Smooth muscle cell (in vitro differentiated cells): ENCODE results near the gene FCRL3. TPM values are rescaled to one million over a fixed set of nuclear protein-coding genes. Genes with fewer than 3 reads are reported as not detected.

Experiments
- DNase-seq: peaks from one replicate; lab custom pipeline; 2025; ENCODE audit not compliant: unreplicated experiment; lab: John Stamatoyannopoulos, UW
- H2AFZ ChIP-seq: fragments of 200-600 bp; sonication (generic); 2 replicates; pipeline ENCODE4 v1.6.0; 2016; ENCODE audit warnings: antibody characterized with exemption, low read depth, mild to moderate bottlenecking
- H3F3A ChIP-seq: fragments of 200-600 bp; sonication (generic); 2 replicates; pipeline ENCODE4 v1.6.0; 2017; ENCODE audit warnings: antibody characterized with exemption, low read depth
- H3K27ac ChIP-seq: fragments of 200-600 bp; sonication (generic); 2 replicates; pipeline ENCODE4 v1.5.1; 2016; ENCODE audit warnings: low read depth, mild to moderate bottlenecking
- H3K27me3 ChIP-seq: fragments of 200-600 bp; sonication (generic); 2 replicates; pipeline ENCODE4 v1.6.1; 2016; ENCODE audit warnings: low read depth, mild to moderate bottlenecking
- H3K36me3 ChIP-seq: fragments of 200-600 bp; sonication (generic); 2 replicates; pipeline ENCODE4 v1.5.1; 2016; ENCODE audit warnings: low read depth
- H3K4me1 ChIP-seq: fragments of 200-600 bp; sonication (generic); 2 replicates; pipeline ENCODE4 v1.5.1; 2016; ENCODE audit warnings: low read depth
- H3K4me2 ChIP-seq: fragments of 200-600 bp; sonication (generic); 2 replicates; pipeline ENCODE4 v1.6.0; 2016; ENCODE audit warnings: mild to moderate bottlenecking
- H3K4me3 ChIP-seq: fragments of 200-600 bp; sonication (generic); 2 replicates; pipeline ENCODE4 v1.5.1; 2016; ENCODE audit warnings: mild to moderate bottlenecking
- H3K79me2 ChIP-seq: fragments of 200-600 bp; sonication (generic); 2 replicates; pipeline ENCODE4 v1.6.0; 2016; ENCODE audit warnings: low read depth, mild to moderate bottlenecking
- H3K9ac ChIP-seq: fragments of 200-600 bp; sonication (generic); 2 replicates; pipeline ENCODE4 v1.6.0; 2016; ENCODE audit warnings: low read depth
- H3K9me3 ChIP-seq: fragments of 200-600 bp; sonication (generic); replicated peaks from 2 replicates; pipeline ENCODE4 v1.5.1; 2016; ENCODE audit warnings: low read depth
- H4K20me1 ChIP-seq: fragments of 200-600 bp; sonication (generic); 2 replicates; pipeline ENCODE4 v1.6.0; 2016; ENCODE audit warnings: low read depth
- CTCF ChIP-seq: fragments of 200-600 bp; sonication (generic); IDR thresholded peaks from 2 replicates; pipeline ENCODE4 v1.5.1; 2017; ENCODE audit warnings: borderline replicate concordance, mild to moderate bottlenecking, antibody characterized with exemption; ENCODE audit not compliant: insufficient read depth, poor library complexity, severe bottlenecking
- WGBS: methylation state at CpG from one replicate; pipeline ENCODE4 v1.1.7; 2016; ENCODE audit warnings: low lambda C conversion rate; 5-methylcytosine and 5-hydroxymethylcytosine counted together
- polyA plus RNA-seq: library from polyadenylated mRNA; unstranded; fragments of >200 nt; fragmentation: Nextera tagmentation; extraction: Ambion mirVana; gene quantifications from 2 replicates; pipeline ENCODE4 v1.2.1, GENCODE V29; 2016
- total RNA-seq: library from RNA; depleted of rRNA; stranded (reverse); fragments of >200 nt; gene quantifications from 2 replicates; pipeline ENCODE4 v1.2.3, GENCODE V29; 2014

FCRL3 gene
- total and polyA plus RNA-seq, 2 experiments from 2014 or later = not detected

- H2AFZ ChIP-seq = no peak overlapping the region
- no peaks in the 10 kb centered on the region for H4K20me1 ChIP-seq
- no peaks in the 10 kb centered on the region for H3K79me2 ChIP-seq
- no peak for DNase-seq
- H3K4me1 ChIP-seq = no peaks in the 10 kb centered on the region
- no peaks in the 10 kb centered on the region for H3K36me3 ChIP-seq
- H3K9ac ChIP-seq = no peak overlapping the region
- H3F3A ChIP-seq = no peaks in the 10 kb centered on the region
- no peak overlapping the region for H3K4me2 ChIP-seq
- no peak overlapping the region for H3K27ac ChIP-seq
- TF ChIP-seq CTCF = no peak
- 86% methylated on average over 1 of the region's 1 CpG for WGBS
- H3K9me3 ChIP-seq = no peaks in the 10 kb centered on the region
- no peak overlapping the region for H3K4me3 ChIP-seq
- H3K27me3 ChIP-seq = no peaks in the 10 kb centered on the region
Observed at GRCh38 chr1:157734321-157734720, 33.8 kb upstream of the FCRL3 start.

- Histone ChIP-seq H3K4me2 (no peak overlapping the region), H2AFZ (no peak overlapping the region), H3K79me2 (no peaks in the 10 kb centered on the region), H3K9me3 (no peaks in the 10 kb centered on the region), H3K4me1 (no peaks in the 10 kb centered on the region), H3K9ac (no peak overlapping the region), H3F3A (no peaks in the 10 kb centered on the region), H3K4me3 (no peak overlapping the region), H3K27ac (no peak overlapping the region), H3K36me3 (no peaks in the 10 kb centered on the region), H4K20me1 (no peaks in the 10 kb centered on the region), H3K27me3 (no peaks in the 10 kb centered on the region)
- no peak for DNase-seq
- WGBS = 84% methylated on average over 3 of the region's 3 CpGs
- no peak for TF ChIP-seq CTCF
Observed at GRCh38 chr1:157732755-157733154, 32.2 kb upstream of the FCRL3 start.

- no peaks in the 10 kb centered on the region for H3K4me1 ChIP-seq
- H3K9me3 ChIP-seq = no peaks in the 10 kb centered on the region
- 81% methylated on average over 2 of the region's 2 CpGs for WGBS
- no peaks in the 10 kb centered on the region for H3F3A ChIP-seq
- H3K79me2 ChIP-seq = no peaks in the 10 kb centered on the region
- DNase-seq = no peak
- H3K9ac ChIP-seq = no peak overlapping the region
- H3K27ac ChIP-seq = no peak overlapping the region
- no peak for TF ChIP-seq CTCF
- no peaks in the 10 kb centered on the region for H4K20me1 ChIP-seq
- H3K36me3 ChIP-seq = no peaks in the 10 kb centered on the region
- no peaks in the 10 kb centered on the region for H3K27me3 ChIP-seq
- no peak overlapping the region for H3K4me3 ChIP-seq
- no peak overlapping the region for H3K4me2 ChIP-seq
- H2AFZ ChIP-seq = no peak overlapping the region
Observed at GRCh38 chr1:157725221-157725577, 24.6 kb upstream of the FCRL3 start.

- H3K4me2 ChIP-seq = no peak overlapping the region
- no peak overlapping the region for H2AFZ ChIP-seq
- no peaks in the 10 kb centered on the region for H3K27me3 ChIP-seq
- H3K9ac ChIP-seq = no peak overlapping the region
- no peaks in the 10 kb centered on the region for H3K36me3 ChIP-seq
- no peak overlapping the region for H3K27ac ChIP-seq
- no peaks in the 10 kb centered on the region for H3F3A ChIP-seq
- DNase-seq = no peak
- H3K79me2 ChIP-seq = no peaks in the 10 kb centered on the region
- 90% methylated on average over 2 of the region's 2 CpGs for WGBS
- no peak overlapping the region for H3K4me3 ChIP-seq
- TF ChIP-seq CTCF = no peak
- H3K4me1 ChIP-seq = no peaks in the 10 kb centered on the region
- no peaks in the 10 kb centered on the region for H3K9me3 ChIP-seq
- H4K20me1 ChIP-seq = no peaks in the 10 kb centered on the region
Observed at GRCh38 chr1:157724537-157725220, 24.1 kb upstream of the FCRL3 start.
